ENCODE results near the gene DAND5. TPM values are rescaled to one million over a fixed set of nuclear protein-coding genes. Genes with fewer than 3 reads are reported as not detected.

DAND5 gene
- total RNA-seq, 1 donor from 2014 or later = not detected

GRCh38 chr19:13014921-13015280 lies 45.5 kb downstream of the DAND5 start:
- FAIRE-seq = no peak
- Histone ChIP-seq H3K4me3 (ENCODE audit: low read depth, low read length) (no peak overlapping the region), H3K27me3 (ENCODE audit: control insufficient read depth, insufficient read depth, low read length) (peaks cover 2% of the 10 kb centered on the region), H3K36me3 (ENCODE audit: control insufficient read depth, insufficient read depth, low read length) (no peaks in the 10 kb centered on the region)
- DNase-seq (ENCODE audit: low read depth) = no peak
- TF ChIP-seq CTCF (IDR thresholded peaks at IDR 0.05; ENCODE audit: insufficient read depth, low read length, severe bottlenecking) = no peak

- Histone ChIP-seq H3K36me3 (ENCODE audit: control insufficient read depth, insufficient read depth, low read length) (no peaks in the 10 kb centered on the region), H3K4me3 (ENCODE audit: low read depth, low read length) (no peak overlapping the region), H3K27me3 (ENCODE audit: control insufficient read depth, insufficient read depth, low read length) (no peaks in the 10 kb centered on the region)
- no peak for FAIRE-seq
- TF ChIP-seq CTCF (IDR thresholded peaks at IDR 0.05; ENCODE audit: insufficient read depth, low read length, severe bottlenecking) = no peak
- no peak for DNase-seq (ENCODE audit: low read depth)
Observed at GRCh38 chr19:13015361-13016223, 46.2 kb downstream of the DAND5 start.

- no peak for TF ChIP-seq CTCF (IDR thresholded peaks at IDR 0.05; ENCODE audit: insufficient read depth, low read length, severe bottlenecking)
- DNase-seq (ENCODE audit: low read depth) (no peak), FAIRE-seq (no peak)
- Histone ChIP-seq H3K4me3 (ENCODE audit: low read depth, low read length) (no peak overlapping the region), H3K27me3 (ENCODE audit: control insufficient read depth, insufficient read depth, low read length) (no peaks in the 10 kb centered on the region), H3K36me3 (ENCODE audit: control insufficient read depth, insufficient read depth, low read length) (no peaks in the 10 kb centered on the region)
Observed at GRCh38 chr19:13016245-13016627, 46.9 kb downstream of the DAND5 start.

- no peak for TF ChIP-seq CTCF (IDR thresholded peaks at IDR 0.05; ENCODE audit: insufficient read depth, low read length, severe bottlenecking)
- DNase-seq (ENCODE audit: low read depth) (no peak), FAIRE-seq (no peak)
- H3K27me3 ChIP-seq (ENCODE audit: control insufficient read depth, insufficient read depth, low read length) = no peaks in the 10 kb centered on the region
- no peaks in the 10 kb centered on the region for H3K36me3 ChIP-seq (ENCODE audit: control insufficient read depth, insufficient read depth, low read length)
- H3K4me3 ChIP-seq (ENCODE audit: low read depth, low read length) = no peak overlapping the region
Observed at GRCh38 chr19:13016628-13017305, 47.4 kb downstream of the DAND5 start.

GRCh38 chr19:13017306-13018034 lies 48.1 kb downstream of the DAND5 start:
- no peak overlapping the region for H3K4me3 ChIP-seq (ENCODE audit: low read depth, low read length)
- no peak for DNase-seq (ENCODE audit: low read depth)
- no peak for FAIRE-seq

More at GRCh38 chr19:13017306-13018034, 48.1 kb downstream of the DAND5 start:
- TF ChIP-seq CTCF (IDR thresholded peaks at IDR 0.05; ENCODE audit: insufficient read depth, low read length, severe bottlenecking) = no peak
- Histone ChIP-seq H3K36me3 (ENCODE audit: control insufficient read depth, insufficient read depth, low read length) (no peaks in the 10 kb centered on the region), H3K27me3 (ENCODE audit: control insufficient read depth, insufficient read depth, low read length) (no peaks in the 10 kb centered on the region)

Measured in bronchial epithelial cell (primary cell).